H9 (cell line): ENCODE data around the gene CDH13. TPM values are rescaled to one million over a fixed set of nuclear protein-coding genes. Genes with fewer than 3 reads are reported as not detected.

Experiments
- DNase-seq: peaks from one replicate; pipeline ENCODE4 v3.0.0-alpha.2; 2017
- H2AFZ ChIP-seq: one replicate; pipeline ENCODE4 v1.6.1; 2013; ENCODE audit warnings: mild to moderate bottlenecking, low read length, control low read depth, moderate library complexity
- H2AK5ac ChIP-seq: 2 replicates; pipeline ENCODE4 v1.6.1; 2013; ENCODE audit warnings: low read length, control low read depth, mixed read lengths; ENCODE audit not compliant: insufficient read length
- H2BK120ac ChIP-seq: one replicate; pipeline ENCODE4 v1.6.1; 2013; ENCODE audit warnings: low read depth, mild to moderate bottlenecking, low read length, control low read depth, inconsistent platforms; ENCODE audit not compliant: poor library complexity, severe bottlenecking
- H2BK12ac ChIP-seq: 2 replicates; pipeline ENCODE4 v1.6.1; 2013; ENCODE audit warnings: low read length, control low read depth, mixed read lengths, low read depth; ENCODE audit not compliant: insufficient read length
- H2BK15ac ChIP-seq: 2 replicates; pipeline ENCODE4 v1.6.1; 2013; ENCODE audit warnings: low read depth, low read length, control low read depth
- H2BK20ac ChIP-seq: one replicate; pipeline ENCODE4 v1.6.1; 2013; ENCODE audit warnings: low read depth, mild to moderate bottlenecking, low read length, control low read depth, inconsistent platforms; ENCODE audit not compliant: poor library complexity, severe bottlenecking
- H2BK5ac ChIP-seq: 2 replicates; pipeline ENCODE4 v1.6.1; 2013; ENCODE audit warnings: low read length, control low read depth, mixed read lengths; ENCODE audit not compliant: insufficient read length
- H3K14ac ChIP-seq: 2 replicates; pipeline ENCODE4 v1.6.1; 2013; ENCODE audit warnings: low read length, control low read depth; ENCODE audit not compliant: insufficient read depth
- H3K18ac ChIP-seq: 2 replicates; pipeline ENCODE4 v1.6.1; 2013; ENCODE audit warnings: low read depth, mild to moderate bottlenecking, mixed read lengths, low read length, control low read depth; ENCODE audit not compliant: insufficient read length
- H3K23ac ChIP-seq: 2 replicates; pipeline ENCODE4 v1.6.1; 2013; ENCODE audit warnings: low read length, control low read depth, mixed read lengths, low read depth; ENCODE audit not compliant: insufficient read length
- H3K23me2 ChIP-seq: 2 replicates; pipeline ENCODE4 v1.6.1; 2013; ENCODE audit warnings: low read depth, mild to moderate bottlenecking, mixed read lengths, low read length, control low read depth; ENCODE audit not compliant: insufficient read length, poor library complexity, severe bottlenecking
- H3K27ac ChIP-seq: 2 replicates; pipeline ENCODE4 v1.5.1; 2013; ENCODE audit warnings: low read length, control low read depth, mixed read lengths, low read depth; ENCODE audit not compliant: insufficient read length
- H3K27me3 ChIP-seq: 2 replicates; pipeline ENCODE4 v1.6.1; 2013; ENCODE audit warnings: low read length, control low read depth, inconsistent platforms; ENCODE audit not compliant: insufficient read depth
- H3K4ac ChIP-seq: 2 replicates; pipeline ENCODE4 v1.6.1; 2013; ENCODE audit warnings: low read depth, mild to moderate bottlenecking, control low read depth, inconsistent platforms, low read length, moderate library complexity
- H3K4me1 ChIP-seq: 2 replicates; pipeline ENCODE4 v1.6.1; 2013; ENCODE audit warnings: low read length, control low read depth, inconsistent platforms; ENCODE audit not compliant: insufficient read depth
- H3K4me2 ChIP-seq: 2 replicates; pipeline ENCODE4 v1.6.1; 2013; ENCODE audit warnings: low read length, control low read depth, mixed read lengths; ENCODE audit not compliant: insufficient read length, insufficient read depth
- H3K56ac ChIP-seq: 2 replicates; pipeline ENCODE4 v1.6.1; 2013; ENCODE audit warnings: low read depth, mild to moderate bottlenecking, mixed read lengths, low read length, control low read depth; ENCODE audit not compliant: insufficient read length
- H3K79me1 ChIP-seq: 2 replicates; pipeline ENCODE4 v1.6.1; 2013; ENCODE audit warnings: low read depth, mild to moderate bottlenecking, moderate library complexity, low read length, control low read depth, inconsistent platforms; ENCODE audit not compliant: insufficient read depth, poor library complexity, severe bottlenecking
- H3K79me2 ChIP-seq: 2 replicates; pipeline ENCODE4 v1.6.1; 2013; ENCODE audit warnings: low read length, control low read depth, inconsistent platforms; ENCODE audit not compliant: insufficient read depth
- H3K9ac ChIP-seq: 2 replicates; pipeline ENCODE4 v1.6.1; 2013; ENCODE audit warnings: low read length, control low read depth, mixed read lengths; ENCODE audit not compliant: insufficient read length; ENCODE audit errors: extremely low read depth
- H3K9me3 ChIP-seq: one replicate; pipeline ENCODE4 v1.6.1; 2013; ENCODE audit warnings: low read depth, low read length, inconsistent platforms; ENCODE audit not compliant: control insufficient read depth
- H3T11ph ChIP-seq: one replicate; pipeline ENCODE4 v1.6.1; 2013; ENCODE audit warnings: mild to moderate bottlenecking, low read length, control low read depth, inconsistent platforms
- H4K20me1 ChIP-seq: one replicate; pipeline ENCODE4 v1.6.1; 2013; ENCODE audit not compliant: control insufficient read depth, insufficient read length, insufficient read depth
- H4K5ac ChIP-seq: 2 replicates; pipeline ENCODE4 v1.6.1; 2013; ENCODE audit warnings: low read depth, mild to moderate bottlenecking, mixed read lengths, low read length, control low read depth; ENCODE audit not compliant: insufficient read length
- H4K8ac ChIP-seq: replicated peaks from 2 replicates; pipeline ENCODE4 v1.6.1; 2013; ENCODE audit warnings: low read length, control low read depth, mixed read lengths, low read depth; ENCODE audit not compliant: insufficient read length
- H4K91ac ChIP-seq: 2 replicates; pipeline ENCODE4 v1.6.1; 2013; ENCODE audit warnings: low read depth, mild to moderate bottlenecking, moderate library complexity, mixed read lengths, low read length, control low read depth; ENCODE audit not compliant: insufficient read length
- H3K27ac Mint-ChIP-seq, 3 experiments: 2 replicates in 2 of 3; 3 replicates in 1 of 3; pipeline ENCODE4 v1.8.0; 2020 to 2021; ENCODE audit warnings: mixed read lengths in 3 of 3, mild to moderate bottlenecking in 1 of 3, moderate library complexity in 1 of 3
- H3K27me3 Mint-ChIP-seq: 2 replicates; pipeline ENCODE4 v1.8.0; 2021; ENCODE audit warnings: low read depth, mild to moderate bottlenecking, moderate library complexity, mixed read lengths
- H3K36me3 Mint-ChIP-seq, 3 experiments: 2 replicates in 2 of 3; 3 replicates in 1 of 3; pipeline ENCODE4 v1.8.0; 2020 to 2021; ENCODE audit warnings: low read depth in 3 of 3, mixed read lengths in 3 of 3; ENCODE audit not compliant: insufficient read depth in 1 of 3
- H3K4me1 Mint-ChIP-seq, 2 experiments: 2 replicates each; pipeline ENCODE4 v1.8.0; 2020; ENCODE audit warnings: mixed read lengths in 2 of 2
- H3K4me3 Mint-ChIP-seq, 2 experiments: 2 replicates in 1 of 2; 3 replicates in 1 of 2; pipeline ENCODE4 v1.8.0; 2020 to 2021; ENCODE audit warnings: mild to moderate bottlenecking in 2 of 2, mixed read lengths in 2 of 2, moderate library complexity in 1 of 2
- H3K9me3 Mint-ChIP-seq, 2 experiments: 2 replicates in 1 of 2; 3 replicates in 1 of 2; pipeline ENCODE4 v1.8.0; 2020; ENCODE audit warnings: mild to moderate bottlenecking in 2 of 2, mixed read lengths in 2 of 2, moderate library complexity in 1 of 2
- WGBS: extraction: QIAGEN DNeasy Blood & Tissue Kit; methylation state at CpG from one replicate; pipeline ENCODE4 v1.1.7; 2013; ENCODE audit warnings: missing lambda C conversion rate, low lambda C conversion rate, mixed read lengths; ENCODE audit not compliant: insufficient read length; ENCODE audit errors: extremely low coverage; 5-methylcytosine and 5-hydroxymethylcytosine counted together
- total RNA-seq: library from RNA; stranded (reverse); gene quantifications from 2 replicates; pipeline ENCODE4 v1.2.1, GENCODE V29; 2021
- TF ChIP-seq, protein P1 (sequence below): fragments of 200-600 bp; sonication (generic); conservative IDR thresholded peaks from 3 replicates; pipeline ENCODE4 v1.8.0; 2021; ENCODE audit warnings: antibody characterized with exemption, mild to moderate bottlenecking

CDH13 gene
- total RNA-seq, 1 experiment from 2014 or later = 1.5 TPM

GRCh38 chr16:82758904-82759303 is 132.1 kb downstream of the CDH13 start:
- Histone ChIP-seq H2BK5ac (no peak overlapping the region), H3K18ac (no peak overlapping the region), H3K79me1 (no peaks in the 10 kb centered on the region), H2AK5ac (no peak overlapping the region), H4K5ac (no peak overlapping the region), H3T11ph (no peak overlapping the region), H3K9me3 (no peaks in the 10 kb centered on the region), H3K27ac (no peak overlapping the region), H4K91ac (no peak overlapping the region), H2AFZ (no peak overlapping the region), H2BK12ac (no peak overlapping the region), H4K8ac (no peak overlapping the region), H3K23me2 (no peaks in the 10 kb centered on the region), H3K4ac (no peak overlapping the region), H3K4me2 (no peak overlapping the region), H4K20me1 (no peaks in the 10 kb centered on the region), H2BK15ac (no peak overlapping the region), H3K23ac (no peak overlapping the region), H3K56ac (no peak overlapping the region), H3K27me3 (no peaks in the 10 kb centered on the region), H2BK120ac (no peak overlapping the region), H2BK20ac (no peak overlapping the region), H3K79me2 (no peaks in the 10 kb centered on the region), H3K9ac (no peak overlapping the region), H3K14ac (no peak overlapping the region), H3K4me1 (no peaks in the 10 kb centered on the region; the same call in 1 of the 2 replicates)
- peaks cover 0 to 6% of the 10 kb centered on the region in 2 experiments; a peak in 2 of 5 replicates for H3K9me3 Mint-ChIP-seq
- H3K36me3 Mint-ChIP-seq = peaks cover 0 to 1% (median 0%) of the 10 kb centered on the region in 3 experiments; a peak in 1 of 7 replicates
- no CpG with 5 or more reads among the region's 2 CpGs for WGBS
- H3K27ac Mint-ChIP-seq = peak overlapping the region; percentile 69 to 89 (median 86); a peak in 5 of 7 replicates
- H3K4me1 Mint-ChIP-seq = peaks cover 20 to 24% of the 10 kb centered on the region in 2 experiments
- TF ChIP-seq, protein P1, sequence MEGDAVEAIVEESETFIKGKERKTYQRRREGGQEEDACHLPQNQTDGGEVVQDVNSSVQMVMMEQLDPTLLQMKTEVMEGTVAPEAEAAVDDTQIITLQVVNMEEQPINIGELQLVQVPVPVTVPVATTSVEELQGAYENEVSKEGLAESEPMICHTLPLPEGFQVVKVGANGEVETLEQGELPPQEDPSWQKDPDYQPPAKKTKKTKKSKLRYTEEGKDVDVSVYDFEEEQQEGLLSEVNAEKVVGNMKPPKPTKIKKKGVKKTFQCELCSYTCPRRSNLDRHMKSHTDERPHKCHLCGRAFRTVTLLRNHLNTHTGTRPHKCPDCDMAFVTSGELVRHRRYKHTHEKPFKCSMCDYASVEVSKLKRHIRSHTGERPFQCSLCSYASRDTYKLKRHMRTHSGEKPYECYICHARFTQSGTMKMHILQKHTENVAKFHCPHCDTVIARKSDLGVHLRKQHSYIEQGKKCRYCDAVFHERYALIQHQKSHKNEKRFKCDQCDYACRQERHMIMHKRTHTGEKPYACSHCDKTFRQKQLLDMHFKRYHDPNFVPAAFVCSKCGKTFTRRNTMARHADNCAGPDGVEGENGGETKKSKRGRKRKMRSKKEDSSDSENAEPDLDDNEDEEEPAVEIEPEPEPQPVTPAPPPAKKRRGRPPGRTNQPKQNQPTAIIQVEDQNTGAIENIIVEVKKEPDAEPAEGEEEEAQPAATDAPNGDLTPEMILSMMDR = no peak
- H3K27me3 Mint-ChIP-seq = no peaks in the 10 kb centered on the region; the same call in 1 of the 2 replicates
- no peak overlapping the region for H3K4me3 Mint-ChIP-seq
- DNase-seq = peak; percentile 35
